Pancreas (tissue), 10 donors: ENCODE data around the gene YIPF6. TPM values are rescaled to one million over a fixed set of nuclear protein-coding genes. Genes with fewer than 3 reads are reported as not detected.
A peak's percentile ranks its signal among the peaks of the same experiment; 100 is the strongest.

Experiments
- ATAC-seq, 4 donors: fragments of 200-7000 bp; cut with Tn5 transposase; one replicate each; pipeline versions ENCODE4 v1.8.0 to v1.9.1; 2020; ENCODE audit warnings: mild to moderate bottlenecking in 4 of 4, moderate library complexity in 4 of 4
- DNase-seq, 6 donors: peaks; one replicate each; pipeline ENCODE4 v3.0.0-alpha.2; 2020
- FAIRE-seq: peaks from 2 replicates; lab custom pipeline; 2012; peaks lifted over from hg19 to GRCh38; lab: Jason Lieb, UNC
- H3K27ac ChIP-seq, 4 donors: fragments of 200-600 bp; sonication (generic); 1 replicate in 3 of 4; 2 replicates in 1 of 4; pipeline versions ENCODE4 v1.5.0 to v1.8.0; 2020
- H3K27me3 ChIP-seq, 4 donors: fragments of 200-600 bp; one replicate each; pipeline ENCODE4 v1.8.0; 2021
- H3K36me3 ChIP-seq, 3 donors: fragments of 200-600 bp; sonication (generic) in 1 of 3; one replicate each; pipeline versions ENCODE4 v1.5.0 to v1.8.0; 2020 to 2021
- H3K4me1 ChIP-seq, 3 donors: fragments of 200-600 bp; one replicate each; pipeline ENCODE4 v1.8.0; 2021
- H3K4me3 ChIP-seq, 4 donors: fragments of 200-600 bp; sonication (generic) in 2 of 4; one replicate each; pipeline versions ENCODE4 v1.5.0 to v1.8.0; 2020 to 2021
- H3K9me3 ChIP-seq, 4 donors: fragments of 200-600 bp; one replicate each; pipeline ENCODE4 v1.8.0; 2021
- CTCF ChIP-seq, 4 donors: fragments of 200-600 bp; sonication (generic) in 3 of 4; IDR thresholded peaks; one replicate each; pipeline versions ENCODE4 v1.5.0 to v1.8.0; 2021; ENCODE audit warnings: antibody characterized with exemption in 4 of 4
- WGBS, 2 donors: extraction: QIAGEN DNeasy Blood & Tissue Kit; methylation state at CpG; one replicate each; pipeline ENCODE4 v1.1.7; 2013; 5-methylcytosine and 5-hydroxymethylcytosine counted together
- intact Hi-C, 3 donors: fragments of 100-400 bp; cut with DNase I; formaldehyde crosslinking; loops; one replicate each; pipeline versions ENCODE4 v1.11.1 to v1.14.2; 2022
- polyA plus RNA-seq, 2 donors: library from polyadenylated mRNA; stranded (reverse); fragments of 200-250 nt; gene quantifications; one replicate each; pipeline ENCODE4 v1.2.3, GENCODE V29; 2013
- total RNA-seq, 6 donors: library from RNA; stranded (reverse); fragmentation: NEBNext Ultra II Directional in 4 of 6; extraction: Animal tissue kit (Norgen Biotek cat#: 25700) in 4 of 6; gene quantifications; one replicate each; pipeline versions ENCODE4 v1.2.1 to v1.2.4, GENCODE V29; 2021 to 2023
- donor health status: healthy with polysubstance abuse.
- donor health status: DM: no; HTN: no; CAD: no; lungs with moderate emphysema.
- donor health status: DM: no; HTN: no; CAD: no.
- donor health status: control.
- donor health status: control.
- donor health status: Bipolar disorder and iron deficiency.
- donor health status: DM: yes; HTN: yes; CAD: no.
- donor health status: DM: no; HTN: no; CAD: no.
- donor health status: DM: no; HTN: no; CAD: no.
- donor health status: DM: yes; HTN: yes; CAD: no.

The YIPF6 gene
- total and polyA plus RNA-seq, 8 donors: 4.6 to 27.5 (median 18.6) TPM

- intact Hi-C loops: loop anchor here in 1 of 3 donors (10.0 kb wide), 1 partner anchor 256 kb away; no protein-coding TSS in a partner anchor
- ATAC-seq: no peak
- Histone ChIP-seq H3K36me3 (no peaks in the 10 kb centered on the region), H3K27ac (no peak overlapping the region), H3K9me3 (no peaks in the 10 kb centered on the region), H3K27me3 (peaks cover 0 to 6% (median 0%) of the 10 kb centered on the region in 4 donors), H3K4me1 (no peaks in the 10 kb centered on the region), H3K4me3 (no peak overlapping the region)
- no peak for FAIRE-seq
- WGBS, 2 donors: 47 to 48% methylated on average over 6 of the region's 6 CpGs
- TF ChIP-seq CTCF (IDR thresholded peaks at IDR 0.05): no peak
- DNase-seq: no peak
Observed at GRCh38 chrX:68461093-68461492, 37.8 kb upstream of the YIPF6 start.

GRCh38 chrX:68461576-68461975 is 37.3 kb upstream of the YIPF6 start:
- no peak for FAIRE-seq
- Histone ChIP-seq H3K27ac (no peak overlapping the region), H3K4me1 (no peaks in the 10 kb centered on the region), H3K27me3 (peaks cover 0 to 6% (median 0%) of the 10 kb centered on the region in 4 donors), H3K36me3 (no peaks in the 10 kb centered on the region), H3K4me3 (no peak overlapping the region), H3K9me3 (no peaks in the 10 kb centered on the region)
- ATAC-seq: no peak
- intact Hi-C loops: loop anchor here in 1 of 3 donors (10.0 kb wide), 1 partner anchor 257 kb away; no protein-coding TSS in a partner anchor
- DNase-seq: no peak
- TF ChIP-seq CTCF (IDR thresholded peaks at IDR 0.05): no peak

- no peak for ATAC-seq
- Histone ChIP-seq H3K4me3 (no peak overlapping the region), H3K27me3 (peaks cover 0 to 6% (median 0%) of the 10 kb centered on the region in 4 donors), H3K27ac (no peak overlapping the region), H3K4me1 (no peaks in the 10 kb centered on the region), H3K9me3 (no peaks in the 10 kb centered on the region), H3K36me3 (no peaks in the 10 kb centered on the region)
- no peak for FAIRE-seq
- intact Hi-C loops: loop anchor here in 1 of 3 donors (10.0 kb wide), 1 partner anchor 257 kb away; no protein-coding TSS in a partner anchor
- no peak for DNase-seq
- TF ChIP-seq CTCF (IDR thresholded peaks at IDR 0.05): no peak
- 54 to 55% methylated on average over 8 of the region's 8 CpGs for WGBS, 2 donors
Observed at GRCh38 chrX:68462197-68462596, 36.7 kb upstream of the YIPF6 start.

GRCh38 chrX:68462653-68463052 is 36.2 kb upstream of the YIPF6 start:
- H3K4me1 ChIP-seq: no peaks in the 10 kb centered on the region
- H3K36me3 ChIP-seq: no peaks in the 10 kb centered on the region
- FAIRE-seq (peak; percentile 94), ATAC-seq (peak in 3 of 4 donors; percentile 33 to 45 (median 40)), DNase-seq (peak in 1 of 6 donors; percentile 1)
- WGBS, 2 donors: 22 to 26% methylated on average over 8 of the region's 8 CpGs
- no peak overlapping the region for H3K27ac ChIP-seq
- TF ChIP-seq CTCF (IDR thresholded peaks at IDR 0.05): peak in 3 of 4 donors; percentile 15 to 38 (median 30)
- H3K9me3 ChIP-seq: no peaks in the 10 kb centered on the region
- peaks cover 0 to 4% (median 0%) of the 10 kb centered on the region in 4 donors for H3K27me3 ChIP-seq
- intact Hi-C loops: loop anchor here in 1 of 3 donors (10.0 kb wide), 1 partner anchor 258 kb away; no protein-coding TSS in a partner anchor
- H3K4me3 ChIP-seq: no peak overlapping the region

- H3K27ac ChIP-seq: no peak overlapping the region
- no peaks in the 10 kb centered on the region for H3K9me3 ChIP-seq
- no peaks in the 10 kb centered on the region for H3K36me3 ChIP-seq
- no peak for ATAC-seq
- H3K4me3 ChIP-seq: no peak overlapping the region
- no peaks in the 10 kb centered on the region for H3K27me3 ChIP-seq
- no peak for FAIRE-seq
- WGBS, 2 donors: 95 to 100% methylated on average over 1 of the region's 1 CpG
- no peak for DNase-seq
- TF ChIP-seq CTCF (IDR thresholded peaks at IDR 0.05): no peak
- H3K4me1 ChIP-seq: no peaks in the 10 kb centered on the region
- intact Hi-C loops: loop anchor here in 1 of 3 donors (10.0 kb wide), 1 partner anchor 259 kb away; no protein-coding TSS in a partner anchor
Observed at GRCh38 chrX:68463880-68464279, 35.0 kb upstream of the YIPF6 start.
